HG03103 (cell line): ENCODE results near the gene FYTTD1.

Experiments
- ATAC-seq: cut with Tn5 transposase; IDR thresholded peaks from one replicate; pipeline ENCODE4 v1.9.1; 2021; ENCODE audit warnings: low read depth; ENCODE audit not compliant: unreplicated experiment

FYTTD1 gene

DNA sequence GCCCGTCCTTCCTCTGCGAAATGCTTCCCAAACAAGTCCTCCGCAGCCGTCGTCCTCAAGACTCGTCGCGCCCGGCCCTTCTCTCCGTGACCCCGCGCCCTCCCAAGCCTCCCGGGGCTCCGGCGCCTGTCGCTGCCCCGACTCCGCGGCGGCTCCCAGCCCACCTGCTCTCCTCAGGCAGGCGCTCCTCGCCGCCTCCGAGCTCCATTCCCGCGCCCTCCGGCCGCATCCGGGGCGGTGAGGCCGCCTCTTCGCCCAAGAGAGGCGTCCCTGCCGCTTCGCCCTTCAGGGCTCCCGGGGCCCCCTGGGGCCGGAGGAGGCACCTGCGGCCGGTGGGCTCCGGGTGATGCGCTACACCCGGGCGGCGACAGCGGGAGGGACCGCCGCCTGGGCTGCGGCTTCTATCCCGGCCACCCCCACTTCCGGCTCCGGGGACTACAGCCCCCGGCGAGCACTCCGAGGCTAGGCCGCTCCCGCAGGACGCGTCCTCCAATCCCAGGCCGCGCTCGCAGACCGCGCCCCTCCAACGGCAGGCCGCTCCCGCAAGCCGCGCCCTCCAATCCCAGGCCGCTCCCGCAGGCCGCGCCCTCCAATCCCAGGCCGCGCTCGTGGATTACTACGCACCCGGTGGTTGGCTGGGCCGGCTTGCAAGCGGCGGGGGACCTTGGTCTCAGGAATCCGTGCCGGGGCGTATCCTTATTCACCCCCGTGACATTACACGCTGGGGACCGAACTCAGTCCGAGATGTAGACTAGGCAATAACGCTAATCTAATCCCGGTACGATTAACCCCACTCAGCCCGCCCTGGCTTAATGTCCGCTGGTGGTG lies 13.0 kb upstream of the FYTTD1 start, which contains the start of gene RUBCN:
Gene RUBCN (minus strand): TSS at position 414 of the 828 bp plus-strand sequence. CDS start 185 bp downstream, at position 229.
- peak; percentile 82 for ATAC-seq

DNA sequence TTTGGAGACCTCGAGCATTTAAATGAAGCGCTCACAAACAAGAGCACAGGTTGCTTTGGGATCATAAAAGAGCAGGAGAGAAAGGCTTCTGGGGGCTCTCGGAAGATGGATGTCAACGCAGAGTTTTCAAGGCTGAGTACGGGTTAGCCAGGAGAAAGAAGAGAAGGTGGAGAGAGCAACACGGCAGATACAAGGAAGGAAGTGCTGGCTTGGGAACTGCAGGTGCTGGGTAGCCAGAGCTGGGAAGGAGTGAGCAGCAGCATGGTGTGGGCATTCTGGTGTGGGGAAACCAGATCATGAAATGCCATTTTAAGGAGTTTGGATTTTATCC lies 12.4 kb upstream of the FYTTD1 start:
- ATAC-seq = no peak

DNA sequence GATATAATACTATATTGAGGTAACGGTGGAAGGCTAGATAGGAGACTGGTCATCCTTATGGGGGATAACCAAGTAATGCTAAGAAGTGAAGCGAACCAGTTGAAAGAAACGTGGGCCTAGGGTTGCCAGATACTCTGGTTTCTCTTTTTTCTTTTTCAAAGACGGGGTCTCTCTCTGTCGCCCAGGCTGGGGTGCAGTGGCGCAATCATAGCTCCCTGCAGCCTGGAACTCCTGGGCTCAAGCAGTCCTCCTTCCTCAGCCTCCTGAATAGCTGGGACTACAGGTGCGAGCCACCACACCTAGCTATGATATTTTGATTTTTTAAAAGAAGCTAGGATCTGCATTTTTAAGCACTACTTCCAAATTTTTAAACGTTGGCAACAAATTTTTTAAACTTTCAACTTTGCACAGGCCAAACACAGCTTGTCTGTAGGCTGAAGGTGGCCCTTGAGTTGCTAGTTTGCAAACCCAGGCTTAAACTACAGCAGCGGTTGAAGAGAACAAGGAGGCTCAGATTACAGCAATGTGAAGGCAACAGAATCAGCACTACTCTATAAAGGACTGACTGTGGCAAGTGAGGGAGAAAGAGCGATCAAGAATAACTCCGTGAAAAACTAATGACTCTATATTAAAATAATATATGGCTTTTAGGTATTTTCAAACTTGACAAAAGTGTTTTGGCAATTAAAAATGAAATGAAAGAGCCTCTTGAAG lies 11.8 kb upstream of the FYTTD1 start:
- no peak for ATAC-seq

DNA sequence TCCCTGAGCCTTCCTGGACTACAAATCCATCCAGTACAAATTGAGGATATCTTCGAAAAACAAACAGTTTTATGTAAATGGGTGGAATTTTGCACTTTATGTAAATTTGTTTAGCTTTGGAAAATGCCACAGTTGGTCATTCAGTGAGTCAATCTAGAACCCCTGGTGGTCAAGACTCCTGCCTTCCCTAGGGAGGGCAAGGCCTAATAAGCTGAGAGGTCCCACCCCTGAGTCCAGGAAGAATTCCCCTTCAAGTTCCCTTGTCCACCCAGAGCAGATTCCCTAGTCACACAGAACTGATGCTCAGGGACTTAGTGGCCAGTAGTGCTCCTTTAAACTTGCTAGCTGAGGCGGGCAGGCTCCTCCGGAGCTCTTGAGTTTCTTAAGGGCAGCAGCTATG lies 6.9 kb upstream of the FYTTD1 start:
- no peak for ATAC-seq

DNA sequence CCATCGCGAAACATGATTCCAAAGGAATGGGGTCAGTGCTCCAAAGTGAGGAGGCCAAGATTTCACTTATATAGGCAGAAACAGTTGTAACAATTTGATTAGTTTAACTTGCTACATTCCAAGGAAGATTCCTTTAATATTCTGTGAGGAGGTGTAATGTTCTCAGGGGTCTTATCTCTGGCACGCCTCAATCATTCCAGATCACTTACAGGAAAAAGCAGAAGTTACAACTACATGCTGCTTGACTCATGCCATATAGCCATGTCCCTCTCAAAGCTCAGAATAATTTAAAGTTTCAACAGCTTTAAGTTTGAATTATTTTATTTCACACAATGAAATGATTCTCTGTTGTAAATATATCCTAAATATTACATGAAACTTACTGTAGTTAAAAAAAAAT lies 3.5 kb upstream of the FYTTD1 start:
- ATAC-seq = no peak

DNA sequence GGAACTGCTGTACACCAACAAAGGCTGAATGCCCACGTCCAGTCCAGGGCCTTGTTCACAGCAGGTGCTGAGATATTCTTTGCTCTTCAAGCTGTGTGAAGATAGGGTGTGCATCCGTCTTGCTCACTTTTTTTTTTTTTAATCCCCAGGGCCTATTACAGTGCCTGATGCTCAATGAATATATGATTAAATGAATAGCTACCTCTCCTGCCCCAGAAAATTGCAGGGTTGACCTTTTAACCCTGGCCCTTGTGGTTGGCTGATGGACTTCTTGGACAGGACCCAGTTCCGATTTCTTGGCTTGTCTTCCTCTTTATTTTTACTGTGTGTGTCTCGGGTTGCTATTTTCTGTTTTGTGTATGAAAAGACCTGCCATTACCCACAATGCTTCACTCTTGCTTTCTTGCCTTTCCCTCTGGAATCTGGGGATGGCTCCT lies 2.9 kb upstream of the FYTTD1 start:
- no peak for ATAC-seq

DNA sequence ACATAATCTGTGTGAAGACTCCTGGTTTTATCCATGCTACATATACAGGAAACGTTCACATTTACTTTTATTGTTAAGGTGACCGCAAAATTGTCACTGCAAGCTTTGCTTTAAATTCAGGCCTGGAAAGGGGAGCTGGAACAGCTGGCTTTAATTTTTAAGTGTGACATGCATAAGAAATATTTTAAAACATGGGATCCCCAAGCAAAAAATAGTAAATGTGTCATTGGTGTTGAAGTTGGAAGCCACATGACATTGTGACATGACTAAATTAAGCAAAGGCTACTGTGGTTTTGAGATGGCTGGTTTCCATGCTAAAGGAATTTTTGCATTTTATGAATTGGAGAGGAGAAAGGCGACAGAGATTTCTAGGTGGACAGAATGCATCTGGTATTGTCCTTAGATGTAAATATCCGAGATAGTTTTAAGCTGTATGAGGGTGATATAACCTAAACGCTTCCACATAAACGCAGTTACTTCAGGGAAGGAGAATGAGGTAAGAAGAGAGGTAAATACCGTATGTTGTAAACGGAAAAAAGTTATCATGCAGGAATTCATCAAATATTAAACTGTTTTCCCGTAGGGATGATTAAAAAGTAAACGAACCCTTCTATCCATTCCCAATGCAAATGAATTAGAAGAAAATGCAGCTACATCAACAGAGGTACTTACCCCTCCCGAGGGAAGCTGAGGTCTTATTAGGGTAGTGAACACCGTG lies 927 bp upstream of the FYTTD1 start:
- ATAC-seq = no peak

DNA sequence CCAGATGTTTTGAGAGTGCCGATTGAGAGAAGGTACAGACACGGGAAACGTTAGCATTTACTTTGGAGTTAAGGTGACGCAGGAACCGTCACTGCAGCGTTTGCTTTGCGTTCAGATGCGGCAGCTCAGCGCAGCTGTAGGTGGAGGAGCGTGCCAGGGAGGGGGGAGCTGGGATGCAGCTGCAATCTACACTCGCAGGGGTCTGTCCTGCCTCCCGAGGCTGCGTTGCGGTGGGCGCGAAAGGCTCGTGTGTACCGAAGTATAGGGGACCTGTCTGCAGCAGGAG lies 425 bp upstream of the FYTTD1 start:
- peak; percentile 31 for ATAC-seq

DNA sequence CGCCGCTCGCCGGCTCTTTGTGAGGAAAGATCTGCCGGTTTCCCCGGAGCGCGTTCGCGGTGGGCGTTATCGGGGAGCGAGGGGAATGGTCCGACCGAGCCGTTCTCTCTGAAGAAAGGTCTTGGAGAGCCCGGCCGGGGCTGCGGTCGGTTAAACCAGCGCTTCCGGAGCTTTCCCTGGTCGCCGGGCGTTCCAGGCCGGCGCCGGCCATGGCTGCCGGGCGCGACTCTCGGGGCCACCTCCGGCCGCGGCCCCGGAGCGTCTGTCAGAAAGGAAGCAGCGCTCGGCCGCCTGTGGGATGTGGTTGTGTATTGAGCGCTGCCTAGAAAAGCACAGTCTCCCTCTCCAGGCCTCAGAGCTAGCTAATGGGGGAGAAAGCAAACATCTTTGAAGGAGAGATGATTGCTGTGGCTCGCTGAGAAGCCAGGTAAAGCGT lies 731 bp downstream of the FYTTD1 start:
- peak; percentile 25 for ATAC-seq

DNA sequence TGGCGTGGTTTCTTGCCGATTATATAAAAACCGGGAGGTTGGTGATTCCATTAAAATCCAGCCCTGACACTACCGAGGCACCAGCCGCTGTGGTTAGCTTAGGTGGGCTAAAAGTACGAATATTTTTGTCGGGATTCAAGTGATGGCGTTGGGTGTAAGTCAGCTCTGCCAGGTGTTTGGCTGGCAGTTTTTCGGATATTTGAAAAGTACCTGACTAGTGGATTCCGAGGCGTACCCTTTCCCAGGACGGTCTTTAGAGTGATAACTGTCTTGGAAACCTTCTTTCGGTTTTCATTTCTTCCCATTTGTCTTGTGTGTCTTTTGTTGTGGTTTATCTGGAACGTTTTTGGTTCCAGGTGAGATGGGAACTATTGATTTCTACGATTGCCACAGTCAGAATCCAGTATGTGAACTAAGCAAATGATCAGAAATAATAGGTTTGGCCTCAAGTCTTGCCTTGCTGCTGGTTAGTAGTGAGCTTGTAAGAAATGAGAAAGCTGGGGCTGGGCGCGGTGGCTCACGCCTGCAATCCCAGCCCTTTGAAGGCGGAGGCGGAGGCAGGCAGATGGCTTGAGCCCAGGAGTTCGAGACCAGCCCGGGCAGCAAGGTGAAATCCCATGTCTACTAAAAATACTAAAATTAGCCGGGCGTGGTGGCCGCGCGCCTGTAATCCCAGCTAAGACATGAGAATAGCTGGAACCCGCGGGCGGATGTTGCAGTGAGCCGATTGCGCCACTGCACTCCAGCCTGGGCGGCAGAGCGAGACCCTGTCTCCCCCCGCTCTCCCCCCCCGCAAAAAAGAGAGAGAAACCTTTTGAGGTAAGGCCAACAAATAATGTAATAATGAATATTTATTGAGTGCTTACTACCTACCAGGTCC lies 1.4 kb downstream of the FYTTD1 start:
- no peak for ATAC-seq

DNA sequence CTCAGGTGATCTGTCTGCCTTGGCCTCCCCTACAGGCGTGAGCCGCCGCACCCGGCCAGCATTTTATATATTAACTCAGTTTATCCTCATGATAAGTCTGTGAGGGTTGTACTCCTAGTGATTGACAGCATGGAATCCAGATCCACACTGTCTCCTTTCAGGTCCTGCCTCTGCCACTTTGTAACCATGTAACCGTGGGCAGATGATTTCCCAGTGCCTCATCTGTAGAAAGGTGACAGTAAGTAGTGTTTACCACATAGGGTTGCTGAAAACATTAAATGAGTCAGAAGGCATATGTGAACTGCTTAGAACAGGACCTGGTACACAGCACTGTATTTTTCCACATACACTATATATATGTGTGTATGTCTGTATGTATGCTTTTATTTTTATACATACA lies 2.4 kb downstream of the FYTTD1 start:
- no peak for ATAC-seq

DNA sequence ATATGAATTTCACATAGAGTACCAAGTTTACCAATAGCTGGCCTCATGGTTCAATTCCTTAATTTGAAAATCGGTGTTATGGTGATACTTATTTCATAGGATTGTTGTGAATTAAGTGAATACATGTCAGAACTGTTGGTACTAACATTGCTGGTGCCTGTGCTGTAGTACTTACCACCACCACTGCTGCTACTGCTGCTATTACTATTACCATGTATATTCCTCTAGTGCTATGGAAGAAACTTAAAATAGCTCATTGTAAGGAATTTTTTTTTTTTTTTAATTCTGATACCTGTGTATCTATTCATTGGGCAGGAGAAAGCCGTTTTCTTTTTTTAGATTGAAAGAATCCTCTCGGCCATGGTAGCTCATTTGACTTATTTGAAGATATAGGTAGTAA lies 3.6 kb downstream of the FYTTD1 start:
- no peak for ATAC-seq

DNA sequence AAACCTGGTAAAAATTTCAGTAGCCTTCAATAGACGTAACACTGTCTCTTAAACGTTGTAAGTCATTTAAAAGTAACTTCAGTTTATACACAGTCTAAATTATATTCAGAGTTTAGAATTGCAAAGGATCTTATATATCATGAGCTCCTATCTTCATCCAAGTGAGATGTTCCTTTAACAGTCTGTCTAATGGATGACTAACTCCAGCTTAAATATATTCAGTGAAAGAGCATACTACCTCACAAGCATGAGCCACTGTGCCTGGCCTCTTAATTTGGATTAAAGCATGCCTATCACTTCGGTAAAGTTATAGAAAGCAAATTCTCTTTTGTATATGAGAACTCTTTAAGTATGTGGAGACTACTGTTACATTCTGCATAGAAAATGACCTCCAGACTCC lies 7.0 kb downstream of the FYTTD1 start:
- no peak for ATAC-seq

DNA sequence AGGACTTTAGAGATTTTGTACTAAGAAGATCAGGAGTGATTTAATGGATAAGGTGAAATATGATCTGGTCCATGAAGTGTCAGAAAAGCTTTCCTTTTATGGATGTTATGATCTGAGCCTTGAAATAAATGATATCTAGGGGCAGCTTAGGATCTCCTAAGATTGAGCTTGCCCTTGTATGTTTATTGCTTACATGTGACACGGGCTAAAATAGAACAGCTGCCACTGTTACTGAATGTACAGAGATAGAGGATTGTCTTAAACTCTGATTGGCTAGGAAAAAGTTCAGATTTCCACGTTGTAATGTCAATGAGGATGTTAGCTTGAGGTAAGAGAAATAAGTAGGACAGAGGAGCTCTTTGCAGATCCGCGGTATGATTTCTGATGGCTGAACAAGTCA lies 8.8 kb downstream of the FYTTD1 start:
- ATAC-seq = no peak

DNA sequence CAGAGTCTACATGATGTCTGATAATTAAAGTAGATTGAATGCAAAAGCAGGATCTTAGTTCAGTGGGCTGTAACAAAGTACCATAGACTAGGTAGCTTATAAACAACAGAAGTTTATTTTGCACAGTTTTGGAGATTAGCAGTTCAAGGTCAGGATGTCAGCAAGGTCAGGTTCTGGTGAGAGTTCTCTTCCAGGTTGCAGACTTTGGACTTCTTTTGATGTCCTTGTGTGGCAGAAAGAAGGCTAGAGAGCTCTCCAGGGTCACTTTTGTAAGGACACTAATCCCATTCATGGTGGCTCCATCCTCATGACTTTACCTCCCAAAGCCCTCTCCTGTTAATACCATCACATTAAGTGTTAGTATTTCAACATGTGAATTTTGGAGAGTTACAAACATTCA lies 12.1 kb downstream of the FYTTD1 start:
- no peak for ATAC-seq

DNA sequence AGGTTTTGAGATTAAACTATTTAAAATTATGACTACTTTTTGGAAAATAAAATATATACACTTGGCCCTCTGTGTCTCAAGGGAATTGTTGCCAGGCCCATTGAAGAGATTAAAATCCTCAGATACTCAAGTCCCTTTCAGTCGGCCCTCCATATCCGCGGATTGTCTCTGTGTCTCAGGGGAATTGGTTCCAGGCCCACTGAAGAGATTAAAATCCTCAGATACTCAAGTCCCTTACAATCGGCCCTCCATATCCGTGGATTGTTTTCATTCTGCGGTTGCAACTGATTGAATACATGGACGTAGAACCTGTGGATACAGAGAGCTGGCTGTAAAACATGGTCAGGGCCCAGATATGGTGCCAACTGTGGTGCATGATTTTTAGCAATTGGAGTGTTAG lies 25.6 kb downstream of the FYTTD1 start:
- no peak for ATAC-seq

DNA sequence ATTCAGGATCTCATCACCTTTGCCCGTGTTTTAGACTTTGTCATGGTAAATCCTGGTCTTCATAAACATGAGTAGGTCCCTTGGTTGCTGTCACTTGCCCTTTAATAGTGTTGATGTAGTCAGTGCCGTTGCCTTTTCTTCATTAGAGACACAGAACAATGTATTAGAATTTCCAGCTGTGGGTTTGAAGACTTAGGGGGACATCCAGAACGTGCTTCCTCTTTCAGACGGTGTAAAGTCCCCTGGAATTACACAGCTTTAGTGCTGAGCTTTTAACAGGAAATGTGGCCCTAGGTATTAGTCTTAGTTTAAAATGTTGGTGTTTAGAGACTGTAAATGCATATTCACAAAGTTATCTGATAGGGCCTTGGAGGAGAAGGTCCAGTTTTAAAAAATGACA lies 32.5 kb downstream of the FYTTD1 start:
- ATAC-seq = no peak

DNA sequence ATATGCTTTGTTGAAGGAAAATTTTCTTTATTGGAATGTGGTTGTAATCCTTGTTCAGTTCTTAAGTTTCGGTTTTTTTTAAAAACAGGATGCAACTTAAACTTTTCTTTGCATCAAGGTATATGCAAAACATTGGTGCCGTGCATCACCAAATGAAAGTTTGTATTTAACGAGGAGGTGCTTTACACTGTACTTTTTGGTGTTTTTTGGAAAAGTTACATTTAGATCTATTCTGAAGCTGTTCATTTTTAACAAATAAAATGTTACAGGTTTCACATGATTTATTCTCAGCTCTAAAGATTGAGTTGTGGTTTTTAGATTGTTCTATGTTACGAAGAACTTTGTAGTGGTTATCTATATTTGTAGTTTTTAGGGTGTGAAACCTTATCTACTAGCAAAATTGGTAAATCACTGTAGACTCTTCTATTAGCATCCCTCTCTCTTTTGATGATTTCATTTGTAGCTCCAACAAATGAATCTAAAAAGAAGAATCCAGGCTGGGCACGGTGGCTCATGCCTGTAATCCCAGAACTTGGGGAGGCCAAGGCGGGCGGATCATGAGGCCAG lies 34.4 kb downstream of the FYTTD1 start:
- no peak for ATAC-seq

DNA sequence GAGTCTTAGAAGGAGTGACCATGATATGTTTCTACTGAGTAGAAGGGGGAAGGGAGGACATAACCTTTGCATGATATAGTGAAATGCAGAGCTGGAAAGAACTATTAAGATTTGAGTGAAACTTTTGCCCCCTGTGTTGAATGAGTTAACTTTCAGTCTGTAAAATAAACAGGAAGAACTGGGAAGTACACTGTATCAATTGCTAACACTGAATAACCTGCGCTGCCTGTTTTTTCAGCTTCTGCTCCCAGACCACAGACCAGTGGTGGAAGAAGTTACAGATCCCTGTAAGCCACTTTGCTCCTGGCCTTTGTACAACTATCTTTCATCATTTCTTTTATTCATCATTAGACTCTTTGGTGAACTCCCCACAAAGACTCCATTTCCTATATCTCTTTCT lies 37.7 kb downstream of the FYTTD1 start:
- no peak for ATAC-seq

DNA sequence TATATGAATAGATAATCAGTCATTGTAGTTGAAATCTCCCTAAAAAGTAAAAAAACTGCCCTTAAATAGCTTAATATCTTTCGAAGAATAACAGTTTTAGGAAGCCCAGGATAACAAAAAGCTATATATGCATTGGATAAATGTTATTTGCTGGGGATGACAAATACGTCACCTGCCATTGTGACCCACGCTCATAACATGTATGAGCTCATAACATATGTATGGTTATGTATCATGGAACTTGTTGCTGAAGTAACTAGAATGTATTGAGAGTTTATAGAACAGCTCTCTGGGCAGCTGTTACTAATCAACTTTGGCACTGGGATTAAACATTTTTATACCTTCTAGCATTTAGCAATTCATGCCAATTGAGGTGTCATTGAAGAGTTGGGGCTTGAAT lies 39.6 kb downstream of the FYTTD1 start:
- ATAC-seq = no peak
